Ovary (tissue), 3 donors: ENCODE results near the gene IFI16.

Source experiments
- CTCF ChIP-seq, 3 donors: fragments of 450-650 bp in 2 of 3; fragments of 200-600 bp in 1 of 3; IDR thresholded peaks; one replicate each; pipeline versions ENCODE4 v1.5.1 to v1.8.0; 2016 to 2022; ENCODE audit warnings: antibody characterized with exemption in 3 of 3, mild to moderate bottlenecking in 1 of 3
- EP300 ChIP-seq: sonication (generic); formaldehyde crosslinking; IDR thresholded peaks from one replicate; pipeline ENCODE4 v1.6.1; 2017; ENCODE audit warnings: antibody characterized with exemption
- donor health status: DM: no; HTN: no; CAD: no.

DNA sequence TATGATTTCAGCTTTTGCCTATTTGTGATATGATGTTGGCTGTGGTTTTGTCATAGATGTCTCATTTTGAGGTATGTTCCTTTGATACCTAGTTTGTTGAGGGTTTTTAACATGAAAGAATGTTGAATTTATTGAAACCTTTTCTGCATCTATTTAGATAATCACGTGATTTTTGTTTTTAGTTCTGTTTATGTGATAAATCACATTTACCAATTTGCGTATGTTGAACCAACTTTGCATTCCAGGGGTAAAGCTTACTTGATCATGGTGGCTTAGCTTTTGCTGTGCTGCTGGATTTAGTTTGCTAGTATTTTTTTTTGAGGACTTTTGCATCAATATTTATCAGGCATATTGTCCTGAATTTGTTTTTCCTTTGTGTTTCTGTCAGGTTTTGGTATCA is 26.5 kb upstream of the IFI16 start:
- TF ChIP-seq CTCF (IDR thresholded peaks at IDR 0.05) (no peak), EP300 (no peak)
